GM21576 (cell line): ENCODE measurements around the gene ARL6IP4.
"Not testable (repeated sequence)": the region's sequence is repeated elsewhere in the genome, so short reads cannot be mapped to it uniquely, and the experiment has no call there.

Experiments used
- ATAC-seq: cut with Tn5 transposase; IDR thresholded peaks from one replicate; pipeline ENCODE4 v1.9.1; 2021; ENCODE audit warnings: mild to moderate bottlenecking, moderate library complexity; ENCODE audit not compliant: unreplicated experiment

The ARL6IP4 gene

DNA sequence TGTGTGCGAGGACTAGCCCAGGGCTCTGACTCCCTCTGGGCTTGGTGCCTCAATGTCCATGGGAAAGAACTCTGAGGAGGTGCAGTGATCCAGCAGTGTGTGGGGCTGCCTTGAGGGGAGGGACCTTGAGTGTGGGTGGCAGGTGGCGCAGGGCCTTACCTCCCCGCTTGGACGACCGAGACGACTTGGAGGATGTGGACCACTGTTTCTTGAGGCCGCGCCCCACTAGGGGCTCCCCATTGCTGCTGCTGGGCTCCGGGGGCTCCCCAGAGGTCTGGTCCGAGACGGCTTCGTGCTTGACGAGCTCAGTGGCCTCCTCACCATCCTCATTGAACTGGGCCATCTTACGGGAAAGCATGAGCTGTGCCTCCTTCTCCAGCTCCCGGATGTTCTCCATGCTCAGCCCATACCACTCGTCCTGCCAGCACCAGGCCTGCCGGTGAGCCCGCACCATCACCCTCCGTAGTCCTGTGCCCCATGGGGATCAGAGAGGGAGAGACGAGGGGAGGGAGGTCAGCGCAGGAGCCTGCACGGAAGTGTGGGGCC, 24.7 kb downstream of the ARL6IP4 start:
- no peak for ATAC-seq

DNA sequence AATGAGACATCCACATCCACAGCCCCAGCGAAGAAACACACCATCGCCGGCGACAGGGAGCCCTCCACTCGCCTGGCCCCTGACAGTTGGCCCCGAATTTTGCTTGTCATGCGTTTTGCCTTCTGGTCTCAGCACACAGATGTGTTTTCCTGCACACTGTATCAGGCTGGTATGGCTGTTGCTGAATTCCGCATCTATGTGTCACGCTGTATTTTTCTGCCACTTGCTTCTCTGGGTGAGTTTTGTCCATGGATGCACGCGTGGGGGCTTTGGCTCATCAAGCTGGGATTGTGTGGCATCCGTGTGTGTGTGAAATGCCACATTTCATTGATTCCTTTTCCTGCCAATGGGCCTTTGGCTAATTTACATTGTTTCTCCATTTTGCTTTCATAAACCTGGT, 26.5 kb downstream of the ARL6IP4 start:
- ATAC-seq, result no peak

DNA sequence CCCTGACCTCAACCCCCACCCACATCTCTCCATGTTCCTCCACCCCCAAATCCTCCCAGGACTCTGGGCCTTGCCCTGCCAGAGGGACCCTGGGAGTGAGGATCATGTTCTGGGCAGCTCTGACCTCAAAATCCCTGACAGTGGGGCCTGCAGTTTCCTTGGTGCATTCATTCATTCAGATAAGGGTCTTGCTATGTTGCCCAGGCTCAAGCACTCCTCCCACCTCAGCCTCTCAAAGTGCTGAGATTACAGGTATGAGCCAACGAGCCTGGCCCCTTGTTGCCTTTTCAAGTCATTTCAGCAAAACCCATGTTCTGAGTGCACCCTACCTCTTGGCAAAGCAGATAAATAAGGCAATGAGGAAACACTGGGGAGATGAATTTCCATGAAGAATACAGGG, 29.6 kb downstream of the ARL6IP4 start:
- ATAC-seq, result no peak

DNA sequence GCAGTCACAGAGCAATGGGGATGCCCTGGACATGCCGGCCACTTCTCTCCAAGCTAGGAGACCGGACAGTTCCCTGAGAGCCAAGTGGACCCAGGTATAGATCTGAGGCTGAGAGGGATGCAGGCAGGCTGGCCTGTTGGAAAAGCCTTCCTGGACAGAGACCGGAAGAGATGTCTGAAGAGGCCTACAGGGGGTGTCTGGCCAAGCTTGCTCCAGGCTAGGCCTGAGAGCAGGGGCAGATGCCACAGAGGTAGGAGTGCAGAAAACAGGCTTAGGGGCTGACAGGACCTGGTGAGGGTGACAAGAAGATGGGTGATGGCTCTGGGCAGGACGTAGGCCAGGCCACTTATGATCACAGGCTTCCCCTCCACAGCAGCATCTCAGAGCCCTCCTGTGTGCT, 30.2 kb downstream of the ARL6IP4 start:
- no peak for ATAC-seq

DNA sequence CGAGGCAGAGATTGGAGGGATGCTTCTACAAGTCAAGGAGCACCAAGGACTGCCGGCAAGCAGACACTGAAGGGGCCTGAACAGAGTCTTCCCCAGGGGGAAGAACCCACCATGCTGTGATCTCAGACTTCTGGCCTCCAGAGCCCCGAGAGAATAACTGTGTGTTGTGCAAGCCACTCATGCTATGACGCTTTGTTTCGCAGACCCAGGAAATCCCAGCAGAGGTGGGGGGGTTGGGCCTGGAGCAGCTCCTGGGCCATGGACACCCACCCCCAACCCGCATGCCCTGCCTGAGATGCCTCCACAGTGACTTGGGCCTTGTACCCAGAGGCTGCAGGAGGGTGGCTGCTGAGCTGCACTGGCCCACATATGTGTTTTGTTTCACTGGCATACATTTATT, 31.2 kb downstream of the ARL6IP4 start:
- no peak for ATAC-seq

DNA sequence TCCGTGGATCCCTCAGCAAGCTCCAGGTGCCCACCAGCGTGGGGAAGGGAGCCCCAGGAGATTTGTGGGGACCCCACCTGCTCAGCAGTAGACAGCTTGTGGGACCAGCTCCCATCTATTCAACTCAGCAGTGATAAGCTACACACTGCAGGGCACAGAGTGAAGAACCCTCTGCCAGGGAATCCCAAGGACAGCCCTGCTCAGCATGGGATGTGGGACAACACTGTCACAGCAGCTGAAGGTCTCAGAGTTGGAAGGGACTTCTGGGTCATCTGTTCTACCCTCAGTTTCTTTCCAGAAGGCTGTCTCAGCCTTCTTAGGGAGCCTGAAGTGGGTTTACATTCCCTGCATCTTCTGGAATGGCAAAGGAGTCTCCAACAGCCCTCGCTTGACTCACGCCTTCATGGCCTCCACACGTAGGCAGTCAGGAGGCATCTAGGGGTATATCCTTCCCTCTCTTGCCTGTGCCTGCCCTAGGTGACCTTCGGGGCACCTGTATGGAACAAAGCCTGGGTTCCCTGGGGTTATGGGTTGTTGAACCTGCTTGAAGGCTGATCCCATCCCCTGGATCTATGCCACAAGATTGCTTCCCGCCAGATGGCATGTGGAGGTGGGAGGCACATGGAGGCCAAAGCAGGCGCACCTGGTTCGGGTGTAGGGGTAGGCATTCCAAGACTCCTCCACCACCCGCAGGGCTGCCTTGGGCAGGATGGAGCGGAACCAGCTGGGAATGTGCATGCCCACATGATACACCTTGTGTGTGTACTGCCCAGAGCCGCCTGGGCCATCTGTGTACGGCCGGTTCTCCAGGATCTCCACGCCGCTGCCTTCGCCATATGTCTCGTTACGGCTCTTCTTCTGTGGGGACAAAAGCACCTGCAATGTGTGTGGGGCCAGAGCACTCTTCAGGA, 33.0 kb downstream of the ARL6IP4 start:
- ATAC-seq, result no peak

DNA sequence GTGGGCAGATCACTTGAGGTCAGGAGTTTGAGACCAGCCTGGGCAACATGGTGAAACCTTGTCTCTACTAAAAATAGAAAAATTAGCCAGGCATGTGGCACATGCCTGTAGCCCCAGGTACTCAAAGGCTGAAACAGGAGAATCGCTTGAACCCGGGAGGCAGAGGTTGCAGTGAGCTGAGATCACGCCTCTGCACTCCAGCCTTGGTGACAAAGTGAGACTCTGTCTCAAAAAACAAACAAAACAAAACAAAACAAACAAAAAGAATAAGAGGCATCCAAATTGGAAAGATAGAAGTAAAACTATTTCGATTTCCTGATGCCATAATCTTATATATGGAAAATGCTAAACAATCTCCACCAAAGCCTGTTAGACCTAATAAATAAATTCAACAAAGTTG, 34.0 kb downstream of the ARL6IP4 start:
- not testable (repeated sequence) for ATAC-seq

DNA sequence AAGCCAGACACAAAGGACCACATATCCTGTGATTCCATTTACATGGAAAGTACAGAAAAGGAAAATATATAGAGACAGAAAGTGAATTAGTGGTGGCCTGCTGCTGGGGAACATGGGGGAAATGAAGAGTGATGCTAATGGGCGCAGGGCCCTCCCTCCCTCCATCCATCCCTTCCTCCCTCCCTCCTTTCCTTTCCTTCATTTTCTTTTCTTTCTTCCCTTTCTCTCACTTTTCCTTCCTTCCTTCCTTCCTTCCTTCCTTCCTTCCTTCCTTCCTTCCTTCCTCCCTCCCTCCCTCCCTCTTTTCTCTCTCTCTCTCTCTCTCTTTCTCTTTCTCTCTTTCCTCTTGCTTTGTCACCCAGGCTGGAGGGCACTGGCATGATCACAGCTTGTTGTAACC, 37.3 kb downstream of the ARL6IP4 start:
- no peak for ATAC-seq

DNA sequence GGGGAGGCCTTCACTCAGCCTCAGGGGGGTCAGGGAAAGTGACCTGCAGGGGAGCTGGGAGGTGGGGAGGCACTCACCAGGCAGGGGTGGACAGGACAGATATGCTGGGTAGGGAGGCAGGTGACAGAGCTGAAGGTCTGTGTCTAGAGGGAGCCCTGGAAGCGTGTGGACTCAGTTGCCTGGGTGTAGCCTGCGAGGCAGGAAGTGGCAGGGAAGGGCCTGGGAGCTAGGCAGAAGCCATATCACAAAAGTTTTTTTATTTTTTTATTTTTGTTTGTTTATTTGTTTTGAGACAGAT, 39.3 kb downstream of the ARL6IP4 start:
- no peak for ATAC-seq

DNA sequence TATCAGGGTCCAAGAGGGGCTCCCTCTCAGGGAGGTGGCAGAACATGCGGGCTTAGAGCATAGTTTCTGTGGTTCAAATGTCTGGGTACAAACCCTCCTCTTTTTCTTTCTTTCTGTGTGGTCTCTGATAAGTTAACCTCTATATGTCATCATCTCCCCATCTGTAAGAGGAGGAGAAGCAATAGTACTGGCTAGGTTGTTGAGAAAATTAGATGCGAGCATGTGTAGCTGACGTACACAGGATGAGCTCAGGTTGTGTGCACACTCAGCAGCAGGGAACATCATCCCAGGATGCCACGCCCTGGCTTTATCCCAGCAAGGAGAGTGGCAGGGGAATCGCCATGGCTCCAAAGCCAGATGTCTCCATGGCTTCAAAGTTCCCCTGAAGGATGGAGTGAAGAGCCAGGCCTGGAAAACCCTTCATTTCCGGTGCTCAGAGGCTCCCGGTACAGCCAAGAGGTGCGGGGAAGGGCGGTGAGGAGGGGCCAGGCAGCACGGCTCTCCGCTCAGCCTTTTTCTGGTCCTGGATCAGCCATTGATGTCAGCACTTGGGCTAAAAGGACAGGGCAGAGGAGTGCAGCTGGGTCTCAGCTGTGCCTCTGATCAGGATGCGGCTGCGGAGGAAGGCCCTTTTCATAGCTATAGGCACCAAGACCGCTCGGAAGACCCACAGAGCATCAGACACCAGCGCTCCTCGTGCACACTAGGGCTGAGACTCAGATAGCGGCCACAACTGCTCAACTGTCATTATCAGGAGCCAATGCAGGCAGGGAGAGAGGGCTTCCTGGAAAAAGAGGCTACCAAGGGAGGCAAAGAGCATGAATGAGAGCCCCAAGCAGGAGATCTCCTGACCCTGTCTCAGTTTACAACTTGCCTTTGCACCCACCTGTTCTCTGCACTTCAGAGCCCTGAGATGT, 41.5 kb downstream of the ARL6IP4 start:
- ATAC-seq, result no peak

DNA sequence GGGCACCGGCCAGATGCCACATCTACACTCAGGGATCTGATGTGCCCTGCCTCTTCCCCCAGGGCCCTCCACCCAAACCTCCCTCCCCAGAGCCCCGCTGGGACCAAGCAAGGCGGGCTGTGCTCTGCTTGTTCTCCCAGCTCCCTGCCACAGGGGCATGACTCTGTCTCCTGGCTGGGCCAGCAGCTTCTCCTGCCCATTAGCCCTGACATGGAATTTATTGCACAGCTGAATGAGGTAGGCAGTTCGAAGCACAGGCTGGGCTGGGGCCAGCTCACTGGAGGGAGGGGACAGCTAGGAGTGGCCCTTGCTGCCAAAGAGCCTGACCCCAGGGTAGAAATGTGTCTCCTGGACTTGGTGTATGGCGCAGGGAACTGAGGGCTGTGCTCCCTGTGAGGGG, 42.4 kb downstream of the ARL6IP4 start:
- ATAC-seq, result no peak

DNA sequence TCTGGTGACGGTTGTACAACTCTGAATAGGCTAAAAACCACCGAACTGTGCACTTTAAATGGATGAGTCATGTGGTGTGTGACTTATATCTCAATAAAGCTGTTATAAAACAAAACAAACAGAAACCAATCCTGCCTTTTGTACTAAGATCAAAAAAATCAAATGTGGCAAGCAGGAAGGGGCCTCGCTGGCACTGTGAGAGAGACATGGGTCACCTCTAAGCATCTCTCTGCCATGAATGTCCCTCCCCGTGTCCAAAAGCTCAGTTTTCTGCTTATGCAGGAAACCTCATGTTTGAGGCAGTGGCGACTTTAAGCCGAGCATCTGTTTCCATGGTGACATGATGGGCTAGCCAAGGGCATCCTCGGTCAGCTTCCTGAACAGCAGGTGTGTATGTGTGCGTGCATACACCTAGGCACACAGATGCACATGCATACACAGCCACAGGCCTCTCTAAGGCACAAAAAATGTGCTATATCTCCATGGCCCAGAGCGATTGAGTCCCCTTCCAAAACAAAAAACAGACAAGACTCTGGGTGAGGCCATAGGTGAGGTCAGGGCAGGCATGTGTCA, 44.4 kb downstream of the ARL6IP4 start:
- no peak for ATAC-seq

DNA sequence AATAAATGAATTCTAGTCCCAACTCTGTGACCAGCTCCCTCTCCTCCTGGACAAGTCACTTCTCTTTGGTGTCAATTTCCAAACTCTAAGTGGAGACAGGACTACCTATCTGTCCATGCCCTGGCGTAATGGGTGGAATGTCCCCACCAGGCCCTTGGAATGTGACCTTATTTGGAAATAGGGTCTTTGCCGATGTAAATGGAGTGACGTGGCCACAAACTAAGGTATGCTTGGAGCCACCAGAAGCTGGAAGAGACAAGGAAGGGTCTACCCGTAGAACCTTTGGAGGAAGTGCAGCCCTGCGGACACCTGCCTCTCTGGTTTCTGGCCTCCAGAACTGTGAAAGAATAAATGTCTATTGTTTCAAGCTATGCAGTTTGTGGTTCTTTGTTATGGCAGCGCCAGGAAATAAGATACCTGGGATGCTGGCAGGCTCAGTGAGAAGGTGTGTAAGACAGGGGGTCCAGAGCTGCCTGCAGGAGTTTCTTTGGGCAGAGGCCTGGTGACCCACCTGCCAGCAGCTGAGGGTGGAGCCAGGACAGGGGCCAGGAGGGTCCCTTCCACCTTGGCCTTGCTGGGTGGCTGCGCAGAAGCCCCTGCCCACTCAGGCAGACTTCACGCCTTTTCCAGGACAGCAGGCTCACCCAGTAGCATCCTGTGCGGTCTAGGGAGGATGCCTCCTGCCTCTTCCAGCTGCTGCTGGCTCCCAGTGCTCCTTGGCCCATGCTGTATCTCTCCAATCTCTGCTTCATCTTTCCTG, 45.8 kb downstream of the ARL6IP4 start:
- no peak for ATAC-seq

DNA sequence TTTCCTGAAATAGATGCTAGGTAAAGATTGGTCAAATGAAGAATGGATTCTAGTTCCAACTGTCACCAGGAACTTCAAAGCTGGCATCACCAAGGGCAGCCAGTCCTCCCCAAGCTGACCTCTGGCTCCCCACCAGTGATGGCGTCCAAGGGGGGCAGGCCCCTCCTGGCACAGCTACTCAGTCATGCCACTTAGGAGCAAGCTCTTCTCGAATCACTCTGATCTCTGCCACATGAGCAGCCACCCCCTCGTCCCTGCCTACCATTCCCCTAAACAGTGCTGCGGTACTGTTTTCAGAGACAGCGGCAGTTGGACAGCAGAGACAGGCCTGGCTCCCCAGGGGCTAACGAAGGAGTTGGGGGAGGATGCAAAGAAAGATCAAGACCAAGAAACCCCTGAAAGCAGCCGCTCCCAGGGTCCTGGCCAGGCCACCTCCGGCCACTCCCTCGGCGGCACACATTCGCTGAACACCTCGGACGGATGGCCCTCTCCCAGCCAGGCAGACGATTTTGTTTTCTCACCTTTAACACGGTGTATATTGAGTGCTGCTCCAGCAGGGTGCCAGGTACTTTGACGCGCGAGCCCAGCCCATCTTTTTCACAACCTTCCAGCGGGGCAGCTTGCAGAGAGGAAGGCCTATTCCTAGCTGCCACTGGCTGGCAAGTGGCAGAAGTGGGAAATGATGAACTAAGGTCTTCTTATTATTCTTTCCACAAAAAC, 47.4 kb downstream of the ARL6IP4 start:
- no peak for ATAC-seq

DNA sequence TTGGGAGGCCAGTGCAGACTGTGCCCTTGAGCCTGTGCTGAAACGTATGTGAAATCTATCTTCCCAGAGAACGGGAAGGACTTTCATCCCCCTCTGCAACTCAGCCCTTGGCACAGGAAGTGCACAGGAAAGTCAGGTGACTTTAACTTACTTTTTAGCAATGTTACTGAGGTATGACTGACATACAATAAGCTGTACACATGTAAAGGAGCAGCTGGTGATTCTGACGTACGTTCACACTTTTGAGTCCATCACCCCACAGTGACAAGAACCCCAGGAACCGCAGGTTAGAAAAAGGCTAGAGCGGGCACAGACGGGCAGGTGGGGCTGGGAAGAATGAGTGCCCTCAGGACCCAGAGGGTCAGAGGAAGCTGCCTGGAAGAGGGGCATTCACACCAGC, 48.0 kb downstream of the ARL6IP4 start:
- ATAC-seq, result no peak

DNA sequence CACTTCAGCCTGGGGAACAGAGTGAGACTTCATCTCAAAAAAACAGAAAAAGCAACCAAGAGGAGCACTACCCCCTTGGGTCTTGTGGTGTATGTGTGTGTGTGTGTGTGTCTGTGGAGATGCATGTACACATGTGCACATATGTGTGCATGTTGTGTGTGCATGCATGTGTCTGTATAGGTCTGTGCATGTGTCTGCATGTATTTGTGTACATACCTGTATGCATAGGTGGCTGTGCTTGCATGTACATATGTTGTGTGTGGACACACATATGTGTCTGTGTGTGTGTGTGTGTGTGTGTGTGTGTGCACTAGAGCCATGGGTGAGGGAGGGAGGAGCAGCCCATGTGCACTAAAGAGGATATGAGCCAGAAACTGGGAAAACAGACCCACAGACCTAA, 49.1 kb downstream of the ARL6IP4 start:
- ATAC-seq, result no peak

DNA sequence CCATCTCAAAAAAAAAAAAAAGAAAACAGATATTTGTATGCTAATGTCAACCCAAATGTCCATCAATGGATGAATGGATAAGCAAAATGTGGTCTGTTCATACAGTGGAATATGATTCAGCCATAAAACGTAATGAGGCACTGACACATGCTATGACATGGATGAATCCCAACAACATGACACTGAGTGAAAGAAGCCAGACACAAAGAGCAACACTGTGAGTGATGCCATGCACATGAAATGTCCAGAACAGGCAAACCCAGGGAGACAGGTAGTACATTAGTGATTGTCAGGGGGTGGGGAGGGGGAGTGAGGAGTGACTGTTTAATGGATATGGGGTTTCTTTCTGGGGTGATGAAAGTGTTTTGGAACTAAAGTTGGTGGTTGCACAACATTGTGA, 50.2 kb downstream of the ARL6IP4 start:
- ATAC-seq, result no peak

DNA sequence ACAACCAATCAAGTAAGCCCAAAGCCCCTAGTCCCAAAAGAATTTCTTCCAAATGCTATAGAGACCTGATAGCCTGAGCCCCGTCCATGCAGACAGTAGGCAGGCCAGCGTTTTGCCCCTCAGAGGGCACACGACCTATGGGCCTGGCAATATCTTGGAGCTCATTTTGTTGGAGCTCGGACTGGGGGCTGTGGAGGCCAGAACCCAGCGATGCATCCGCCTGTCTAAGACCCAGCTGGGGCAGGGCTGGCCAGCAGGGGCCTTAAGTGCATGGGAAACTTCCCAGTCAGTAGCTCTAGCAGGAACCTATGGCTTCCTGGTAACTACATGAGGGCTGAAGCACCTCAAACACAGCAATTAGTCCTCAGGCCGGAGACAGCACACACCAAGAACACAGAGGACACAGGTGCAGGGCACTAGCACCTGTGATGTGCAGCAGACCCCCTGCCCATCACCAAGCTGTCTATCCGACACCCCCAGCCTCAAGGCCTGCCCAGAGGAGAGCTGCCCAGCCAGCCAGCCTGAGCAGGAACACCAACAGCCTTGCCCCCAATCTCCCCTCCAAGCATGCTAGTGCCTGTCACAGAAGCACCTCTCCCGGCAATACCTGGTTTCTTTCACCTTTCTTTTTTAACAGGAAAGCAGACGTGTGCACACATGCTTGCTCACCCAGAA, 50.8 kb downstream of the ARL6IP4 start:
- ATAC-seq, result no peak
